Measurements from ENCODE around the gene COX15. TPM values are rescaled to one million over a fixed set of nuclear protein-coding genes. Genes with fewer than 3 reads are reported as not detected.
A peak's percentile ranks its signal among the peaks of the same experiment; 100 is the strongest.

The COX15 gene
- 10 to 100 TPM; 40.3 to 40.6 TPM for total RNA-seq

GRCh38 chr10:99732033-99732842, at the start of gene COX15, which contains the start of gene CUTC:
TSS of gene COX15 (minus strand) at chr10:99732127. CDS start at chr10:99732049, 78 bp downstream.
TSS of gene CUTC (plus strand) at chr10:99732234. CDS start at chr10:99732349, 115 bp downstream.
- H3K36me3 Mint-ChIP-seq (ENCODE audit: low read depth) = peaks cover 33% of the 10 kb centered on the region
- peak within 1 kb of the TSS; percentile 99 for H3K27ac Mint-ChIP-seq
- CTCF ChIA-PET = interaction anchor here (0.6 to 3.1 kb wide), 6 partner anchors 9 to 660 kb away, joined by 3 to 25 read pairs (median 4); no protein-coding TSS in a partner anchor
- DNase-seq = peak; percentile 96
- peaks cover 24% of the 10 kb centered on the region for H3K4me1 Mint-ChIP-seq
- no peaks in the 10 kb centered on the region for H3K9me3 Mint-ChIP-seq
- H3K4me3 Mint-ChIP-seq = peak within 1 kb of the TSS; percentile 100
- POLR2A ChIA-PET = interaction anchor here (0.5 to 1.0 kb wide), 3 partner anchors 73 to 138 kb away, joined by 3 to 4 read pairs (median 3); partner anchors contain the start of gene ENTPD7
- no peaks in the 10 kb centered on the region for H3K27me3 Mint-ChIP-seq

- Mint-ChIP-seq H3K27ac (no peak overlapping the region), H3K36me3 (ENCODE audit: low read depth) (no peaks in the 10 kb centered on the region), H3K4me1 (peaks cover 8% of the 10 kb centered on the region), H3K4me3 (no peak overlapping the region), H3K9me3 (no peaks in the 10 kb centered on the region), H3K27me3 (no peaks in the 10 kb centered on the region)
- CTCF ChIA-PET = interaction anchor here (0.6 kb wide), 1 partner anchor 792 kb away, joined by 3 read pairs; no protein-coding TSS in a partner anchor
- no peak for DNase-seq
- POLR2A ChIA-PET = no interaction called here
These were observed 47.4 kb upstream of the COX15 start for GRCh38 chr10:99779335-99779734.

- no peak overlapping the region for H3K27ac Mint-ChIP-seq
- H3K4me3 Mint-ChIP-seq = no peak overlapping the region
- no peak for DNase-seq
- no peaks in the 10 kb centered on the region for H3K9me3 Mint-ChIP-seq
- ChIA-PET POLR2A (no interaction called here), CTCF (no interaction called here)
- no peaks in the 10 kb centered on the region for H3K36me3 Mint-ChIP-seq (ENCODE audit: low read depth)
- no peaks in the 10 kb centered on the region for H3K27me3 Mint-ChIP-seq
- peaks cover 8% of the 10 kb centered on the region for H3K4me1 Mint-ChIP-seq
These were observed 46.2 kb upstream of the COX15 start for GRCh38 chr10:99777918-99778714.

GRCh38 chr10:99775850-99776249, 43.9 kb upstream of the COX15 start:
- Mint-ChIP-seq H3K27ac (no peak overlapping the region), H3K27me3 (no peaks in the 10 kb centered on the region), H3K9me3 (no peaks in the 10 kb centered on the region), H3K36me3 (ENCODE audit: low read depth) (no peaks in the 10 kb centered on the region), H3K4me3 (no peak overlapping the region), H3K4me1 (peaks cover 8% of the 10 kb centered on the region)
- ChIA-PET CTCF (no interaction called here), POLR2A (no interaction called here)
- no peak for DNase-seq

- H3K4me1 Mint-ChIP-seq = peaks cover 5% of the 10 kb centered on the region
- no peaks in the 10 kb centered on the region for H3K36me3 Mint-ChIP-seq (ENCODE audit: low read depth)
- POLR2A ChIA-PET = no interaction called here
- H3K27ac Mint-ChIP-seq = no peak overlapping the region
- H3K27me3 Mint-ChIP-seq = no peaks in the 10 kb centered on the region
- no peak for DNase-seq
- H3K4me3 Mint-ChIP-seq = no peak overlapping the region
- peaks cover 2% of the 10 kb centered on the region for H3K9me3 Mint-ChIP-seq
- CTCF ChIA-PET = no interaction called here
These were observed 38.6 kb upstream of the COX15 start for GRCh38 chr10:99770408-99771045.

GRCh38 chr10:99769706-99770105, 37.8 kb upstream of the COX15 start:
- Mint-ChIP-seq H3K9me3 (peaks cover 2% of the 10 kb centered on the region), H3K36me3 (ENCODE audit: low read depth) (no peaks in the 10 kb centered on the region), H3K27ac (no peak overlapping the region), H3K4me3 (no peak overlapping the region), H3K4me1 (peaks cover 5% of the 10 kb centered on the region), H3K27me3 (no peaks in the 10 kb centered on the region)
- no peak for DNase-seq
- CTCF ChIA-PET = no interaction called here
- POLR2A ChIA-PET = no interaction called here

GRCh38 chr10:99768556-99768955, 36.6 kb upstream of the COX15 start:
- Mint-ChIP-seq H3K27me3 (no peaks in the 10 kb centered on the region), H3K36me3 (ENCODE audit: low read depth) (peaks cover 1% of the 10 kb centered on the region), H3K27ac (no peak overlapping the region), H3K9me3 (peaks cover 2% of the 10 kb centered on the region), H3K4me3 (no peak overlapping the region), H3K4me1 (peaks cover 5% of the 10 kb centered on the region)
- POLR2A ChIA-PET = no interaction called here
- CTCF ChIA-PET = interaction anchor here (0.6 kb wide), 1 partner anchor 311 kb away, joined by 3 read pairs; no protein-coding TSS in a partner anchor
- no peak for DNase-seq

GRCh38 chr10:99767901-99768300, 36.0 kb upstream of the COX15 start:
- ChIA-PET CTCF (interaction anchor here (1.1 kb wide), 1 partner anchor 24 kb away, joined by 3 read pairs; no protein-coding TSS in a partner anchor), POLR2A (no interaction called here)
- Mint-ChIP-seq H3K27ac (no peak overlapping the region), H3K4me3 (no peak overlapping the region), H3K4me1 (peaks cover 5% of the 10 kb centered on the region), H3K27me3 (no peaks in the 10 kb centered on the region), H3K36me3 (ENCODE audit: low read depth) (peaks cover 5% of the 10 kb centered on the region), H3K9me3 (peaks cover 4% of the 10 kb centered on the region)
- no peak for DNase-seq

- ChIA-PET POLR2A (interaction anchor here (0.6 kb wide), 1 partner anchor 336 kb away, joined by 3 read pairs; the partner anchor contains the start of gene GOT1), CTCF (no interaction called here)
- peaks cover 14% of the 10 kb centered on the region for H3K36me3 Mint-ChIP-seq (ENCODE audit: low read depth)
- peaks cover 4% of the 10 kb centered on the region for H3K9me3 Mint-ChIP-seq
- no peak for DNase-seq
- no peak overlapping the region for H3K27ac Mint-ChIP-seq
- H3K4me1 Mint-ChIP-seq = peaks cover 5% of the 10 kb centered on the region
- H3K27me3 Mint-ChIP-seq = no peaks in the 10 kb centered on the region
- no peak overlapping the region for H3K4me3 Mint-ChIP-seq
These were observed 34.4 kb upstream of the COX15 start for GRCh38 chr10:99766302-99766681.

GRCh38 chr10:99765672-99766301, 33.9 kb upstream of the COX15 start:
- CTCF ChIA-PET = no interaction called here
- H3K9me3 Mint-ChIP-seq = peaks cover 4% of the 10 kb centered on the region
- no peak overlapping the region for H3K27ac Mint-ChIP-seq

GRCh38 chr10:99761365-99761764, 29.4 kb upstream of the COX15 start:
- ChIA-PET CTCF (no interaction called here), POLR2A (no interaction called here)
- Mint-ChIP-seq H3K4me3 (no peak overlapping the region), H3K9me3 (peaks cover 2% of the 10 kb centered on the region), H3K27ac (no peak overlapping the region), H3K27me3 (no peaks in the 10 kb centered on the region), H3K36me3 (ENCODE audit: low read depth) (peaks cover 51% of the 10 kb centered on the region), H3K4me1 (peaks cover 5% of the 10 kb centered on the region)
- DNase-seq = no peak

More at GRCh38 chr10:99765672-99766301, 33.9 kb upstream of the COX15 start:
- no peak overlapping the region for H3K4me3 Mint-ChIP-seq
- no peaks in the 10 kb centered on the region for H3K27me3 Mint-ChIP-seq
- peaks cover 5% of the 10 kb centered on the region for H3K4me1 Mint-ChIP-seq
- no peak for DNase-seq
- H3K36me3 Mint-ChIP-seq (ENCODE audit: low read depth) = peaks cover 17% of the 10 kb centered on the region
- POLR2A ChIA-PET = interaction anchor here (0.6 kb wide), 1 partner anchor 335 kb away, joined by 3 read pairs; the partner anchor contains the start of gene GOT1

- ChIA-PET CTCF (interaction anchor here (1.1 to 1.2 kb wide), 2 partner anchors 16 to 132 kb away, joined by 3 read pairs; no protein-coding TSS in a partner anchor), POLR2A (no interaction called here)
- no peaks in the 10 kb centered on the region for H3K27me3 Mint-ChIP-seq
- H3K9me3 Mint-ChIP-seq = peaks cover 2% of the 10 kb centered on the region
- no peaks in the 10 kb centered on the region for H3K4me1 Mint-ChIP-seq
- H3K27ac Mint-ChIP-seq = no peak overlapping the region
- H3K4me3 Mint-ChIP-seq = no peak overlapping the region
- peaks cover 58% of the 10 kb centered on the region for H3K36me3 Mint-ChIP-seq (ENCODE audit: low read depth)
- DNase-seq = no peak
These were observed 28.4 kb upstream of the COX15 start for GRCh38 chr10:99760321-99760720.

Data from activated CD4-positive, alpha-beta T cell treated with anti-CD3 and anti-CD28 coated beads, Interleukin-2, amount 10 ng/mL, durations not matched to agents 7 days and 5 days (primary cell).